ENCODE data around the gene PDE1A.
"Not testable (repeated sequence)": the region's sequence is repeated elsewhere in the genome, so short reads cannot be mapped to it uniquely, and the experiment has no call there.

Gene PDE1A

DNA sequence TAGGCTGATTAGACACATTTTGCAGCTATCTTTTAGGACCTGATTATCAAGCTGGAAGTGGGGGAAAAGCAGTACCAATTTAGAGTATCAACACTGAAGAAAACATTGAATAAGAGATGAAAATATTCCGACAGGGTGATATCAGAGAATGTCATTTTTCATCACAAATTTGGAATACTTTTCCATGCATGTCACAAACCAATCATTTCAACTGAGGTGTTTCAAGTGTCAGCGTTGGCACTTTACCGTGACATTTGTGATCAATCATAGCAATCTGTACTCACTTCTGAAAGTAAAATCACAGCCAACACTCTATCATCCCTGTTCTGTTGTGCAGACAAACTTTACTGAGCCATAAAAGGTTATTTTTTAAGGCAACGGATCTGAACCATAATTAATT, 75.4 kb downstream of the PDE1A start:
- DNase-seq = no peak

DNA sequence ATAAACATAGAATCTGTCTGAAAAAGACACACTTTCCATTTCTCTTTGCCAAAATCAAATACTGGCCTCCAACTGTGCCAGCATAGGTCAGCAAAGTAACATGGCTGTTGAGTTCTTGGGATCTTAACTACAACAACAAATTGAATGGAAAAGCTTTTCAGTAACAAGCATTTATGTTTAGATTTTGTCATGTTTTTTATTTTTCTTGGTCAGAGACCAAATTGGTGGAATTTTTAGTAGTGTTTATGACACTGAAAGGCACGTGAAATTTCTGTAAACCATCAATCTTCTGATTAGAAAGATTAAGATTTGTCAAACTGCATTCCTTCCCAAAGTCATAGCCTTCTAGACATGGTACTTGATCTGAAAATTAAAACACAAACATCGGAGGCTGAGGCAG, 77.6 kb downstream of the PDE1A start:
- no peak for DNase-seq

DNA sequence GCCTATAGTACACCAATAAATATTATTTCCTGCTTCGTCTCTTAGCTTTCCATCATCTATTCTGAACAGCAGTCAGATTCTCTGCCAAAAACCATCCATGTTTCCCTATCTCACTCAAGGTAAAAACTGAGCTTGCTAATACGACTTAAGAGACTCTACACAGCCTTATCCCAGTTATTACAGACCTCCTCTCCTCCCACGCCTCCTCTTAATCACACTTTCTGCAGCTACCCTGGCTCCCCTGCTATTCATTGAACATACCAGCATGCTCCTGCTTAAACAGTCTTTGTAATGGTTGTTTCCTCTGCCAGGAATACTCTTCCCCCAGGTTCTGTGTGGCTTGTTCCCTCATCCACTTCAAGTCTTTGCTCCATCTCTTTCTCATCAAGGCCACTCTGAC, 81.5 kb downstream of the PDE1A start:
- no peak for DNase-seq

DNA sequence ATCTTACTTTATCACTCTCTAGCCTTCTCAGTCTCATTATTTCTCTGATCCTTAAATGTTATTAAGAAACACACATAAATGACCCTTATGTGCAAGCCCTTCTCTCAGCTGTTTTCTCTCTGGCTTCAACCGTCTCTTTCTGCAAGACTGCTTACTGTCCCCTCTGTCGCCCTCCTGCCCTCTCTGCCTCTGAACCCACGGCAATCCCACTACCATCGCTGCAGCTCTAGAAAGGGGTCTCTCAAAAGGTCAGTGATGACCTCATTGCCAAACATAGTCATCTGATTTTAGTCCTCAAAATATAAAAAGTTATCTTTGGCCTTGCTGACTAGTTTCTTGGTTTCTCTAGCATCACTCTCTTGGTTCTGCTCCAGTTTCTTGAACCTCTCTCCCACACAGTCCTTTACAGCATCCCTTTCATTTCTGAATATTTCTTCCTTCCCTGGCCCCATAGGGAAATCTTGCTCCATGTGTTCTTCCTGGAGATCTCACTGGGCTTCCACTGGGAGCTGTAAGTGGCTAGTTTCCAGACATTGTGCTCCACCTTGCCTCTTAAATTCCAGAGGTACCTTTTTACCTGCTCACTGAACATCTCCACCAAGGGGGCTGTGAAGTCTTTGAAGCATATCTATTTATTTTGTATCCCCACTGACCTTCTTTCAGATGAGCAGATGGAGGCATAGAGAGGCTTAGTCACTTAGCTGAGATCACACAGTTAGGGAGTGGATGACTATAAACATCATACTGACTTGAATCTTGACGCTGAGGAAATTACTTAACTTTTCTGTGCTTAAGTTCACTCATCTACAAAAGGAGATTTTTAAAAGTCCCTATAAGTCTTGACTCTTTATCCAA, 96.2 kb downstream of the PDE1A start:
- DNase-seq = no peak

DNA sequence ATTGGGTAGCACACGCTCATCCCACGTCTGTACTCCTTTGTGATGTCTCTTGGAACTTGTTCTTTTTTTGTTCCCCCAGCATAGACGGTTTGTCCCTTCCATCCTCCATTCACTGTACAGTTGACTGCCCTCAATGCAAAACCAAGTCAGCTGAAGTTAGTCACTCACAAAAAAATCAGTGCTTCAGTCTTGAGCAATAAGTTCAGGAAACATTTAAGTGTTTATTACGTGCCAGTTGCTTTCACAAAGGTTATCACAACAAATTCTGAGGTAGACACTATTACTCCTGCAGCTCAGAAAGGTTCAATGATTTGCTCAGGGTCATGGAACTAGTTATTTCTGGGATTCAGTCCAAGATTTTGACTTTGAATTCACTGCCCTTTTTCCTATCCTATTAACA, 102.2 kb downstream of the PDE1A start:
- DNase-seq = no peak

DNA sequence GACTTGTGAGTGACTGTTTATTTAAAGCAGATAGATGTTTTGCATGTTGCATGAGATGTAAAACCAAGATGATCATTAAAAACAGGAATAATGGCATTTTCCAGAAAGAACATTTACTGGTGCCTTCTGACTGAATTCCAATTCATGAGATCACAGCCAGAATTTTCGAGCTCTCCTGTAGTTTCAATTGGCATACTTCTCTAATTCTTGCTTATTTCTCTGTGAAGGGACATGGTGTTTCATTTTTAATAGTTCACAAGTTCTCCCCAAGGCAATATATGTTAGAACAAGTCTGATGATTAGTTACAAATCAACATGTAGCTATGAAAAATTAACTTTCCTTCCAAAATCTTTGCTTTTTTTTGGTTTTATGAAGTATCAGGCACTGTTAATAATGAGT, 105.7 kb downstream of the PDE1A start:
- no peak for DNase-seq

DNA sequence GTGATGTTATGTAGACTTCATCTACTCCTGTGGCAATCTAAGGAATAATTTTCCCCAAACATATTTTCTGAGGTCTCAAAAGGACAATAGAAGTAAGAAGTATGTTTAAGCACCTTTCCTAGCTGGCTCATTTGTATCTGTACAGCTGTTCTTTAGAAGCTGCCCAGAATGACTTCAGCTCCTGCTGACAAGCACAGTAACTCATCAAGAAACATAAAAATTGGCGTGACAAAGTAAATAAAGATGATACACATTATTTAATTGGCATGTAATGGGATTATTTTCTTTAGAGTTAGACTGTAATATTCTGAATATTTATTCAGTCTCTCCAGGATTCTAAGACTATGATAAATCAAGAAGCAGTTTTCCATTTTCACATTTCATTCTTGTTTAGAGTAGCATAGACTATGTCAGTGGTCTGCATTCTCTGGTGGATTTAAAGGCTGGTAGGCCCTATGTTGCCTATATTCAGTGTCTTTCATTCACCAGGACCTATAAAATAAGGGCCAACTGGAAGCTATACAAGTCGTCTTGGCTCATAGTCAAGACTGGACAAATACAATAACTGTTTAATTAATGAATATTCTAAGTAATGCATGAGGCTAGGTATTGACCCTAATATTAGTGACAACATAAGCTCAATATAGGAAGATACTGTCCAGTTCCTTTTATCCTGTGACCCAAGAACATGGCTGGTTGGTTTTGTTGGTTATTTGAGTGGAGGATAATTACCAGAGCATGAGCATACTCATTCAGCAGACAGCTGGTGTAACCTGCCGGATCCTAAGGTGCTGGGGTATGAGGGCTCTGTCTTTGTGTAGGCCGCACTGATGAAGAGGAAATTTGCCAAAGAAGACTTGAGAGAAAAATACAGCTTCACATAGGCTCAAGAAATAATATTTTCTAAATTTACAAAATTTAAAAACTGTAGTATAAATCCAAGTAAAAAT, 107.0 kb downstream of the PDE1A start:
- DNase-seq = no peak

DNA sequence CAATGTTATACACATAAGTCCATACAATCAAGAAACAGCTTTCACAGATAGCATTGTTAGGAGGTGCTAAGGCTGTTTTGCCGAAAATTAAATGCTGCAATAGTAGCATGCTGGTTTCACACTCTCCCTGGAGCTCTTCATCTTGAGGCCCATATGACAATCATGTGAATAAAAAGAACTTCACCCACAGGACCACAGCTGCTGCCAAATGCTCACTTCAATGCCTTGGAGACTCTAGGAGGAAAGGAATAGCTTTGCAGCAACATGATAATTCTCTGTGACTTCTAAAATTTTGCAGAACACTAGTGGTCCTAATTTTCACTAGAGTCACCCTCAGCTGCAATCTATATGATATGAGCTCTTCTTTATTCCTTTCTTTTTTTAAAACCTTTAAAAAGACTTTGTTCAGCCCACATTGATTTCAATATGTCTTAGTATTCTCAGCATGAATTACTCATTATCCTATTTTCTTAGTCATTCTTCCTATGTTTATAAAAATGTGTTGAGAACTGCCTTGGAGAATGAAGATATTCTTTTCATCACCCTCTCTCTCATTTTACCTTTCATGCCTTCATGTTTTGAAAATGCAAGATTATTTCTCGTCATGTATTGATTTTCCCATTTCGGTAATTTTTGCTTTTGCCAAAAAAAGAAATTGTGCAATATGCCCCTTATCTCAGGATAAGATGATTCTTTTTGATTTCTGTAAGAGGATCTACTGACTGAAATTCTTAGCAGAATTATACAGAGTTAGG, 108.2 kb downstream of the PDE1A start:
- no peak for DNase-seq

DNA sequence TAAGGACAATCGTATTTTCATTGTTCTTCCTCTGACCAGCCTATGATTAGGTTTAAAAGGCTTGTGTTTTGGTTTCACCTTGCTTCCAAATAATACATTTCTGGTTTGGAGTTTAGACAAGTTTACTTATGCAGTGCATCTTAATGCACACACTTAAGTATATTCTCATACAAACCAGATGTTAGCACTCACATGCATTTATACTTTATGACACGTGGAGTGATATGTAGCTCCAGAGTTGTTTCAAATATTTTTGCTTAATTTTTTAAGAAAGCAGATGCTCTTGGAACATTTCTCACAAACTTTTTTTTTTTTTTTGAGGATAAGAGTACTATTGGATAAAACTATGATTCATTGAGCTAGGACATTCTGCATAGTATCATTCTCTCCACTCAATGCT, 109.9 kb downstream of the PDE1A start:
- DNase-seq = no peak

DNA sequence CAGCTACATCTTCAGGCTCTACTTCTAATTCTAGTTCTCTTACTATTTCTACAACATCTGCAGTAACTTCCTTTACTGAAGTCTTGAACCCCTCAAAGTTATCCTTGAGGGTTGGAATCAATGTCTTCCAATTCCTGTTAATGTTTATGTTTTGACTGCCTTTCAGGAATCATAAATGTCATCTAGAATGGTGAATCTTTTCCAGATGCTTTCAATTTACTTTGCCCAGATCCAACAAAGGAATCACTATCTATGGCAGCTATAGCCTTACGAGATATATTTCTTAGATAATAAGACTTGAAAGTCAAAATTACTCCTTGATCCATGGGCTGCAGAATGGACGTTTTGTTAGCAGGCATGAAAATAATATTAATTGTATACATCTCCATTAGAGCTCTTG, 123.9 kb downstream of the PDE1A start:
- no peak for DNase-seq

DNA sequence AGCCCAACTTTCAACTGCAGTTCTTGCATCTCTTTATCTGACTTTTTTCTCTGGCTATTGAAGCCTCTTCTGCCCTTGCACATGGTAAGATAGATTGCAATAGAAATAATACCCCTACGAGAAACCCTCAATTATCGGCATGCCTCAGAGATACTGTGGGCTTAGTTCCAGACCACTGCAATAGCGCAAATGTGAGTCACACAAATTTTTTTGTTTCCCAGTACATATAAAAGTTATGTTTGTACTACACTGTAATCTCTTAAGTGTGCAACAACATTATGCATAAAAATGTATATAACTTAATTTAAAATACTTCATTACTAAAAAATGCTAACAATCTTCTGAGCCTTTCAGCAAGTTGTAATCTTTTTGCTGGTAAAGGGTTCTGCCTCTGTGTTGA, 124.7 kb downstream of the PDE1A start:
- no peak for DNase-seq

DNA sequence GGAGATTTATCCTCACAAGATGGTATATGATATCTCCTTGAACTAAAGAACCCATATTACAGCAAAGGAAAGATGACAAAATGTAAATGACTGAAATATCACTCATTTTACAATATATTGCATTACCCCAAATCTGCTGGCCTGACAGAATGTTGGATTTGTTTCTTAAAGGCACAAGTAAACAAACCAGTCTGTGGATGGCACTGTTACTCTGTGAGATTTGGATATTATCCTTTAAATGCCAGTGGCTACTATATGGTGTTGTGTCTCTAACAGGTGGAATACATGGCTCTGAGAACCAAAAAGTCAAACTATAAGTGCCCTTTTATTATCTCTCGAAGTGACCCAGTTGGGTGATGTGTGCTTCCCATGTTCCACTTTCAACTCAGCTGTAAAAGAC, 125.7 kb downstream of the PDE1A start:
- no peak for DNase-seq

DNA sequence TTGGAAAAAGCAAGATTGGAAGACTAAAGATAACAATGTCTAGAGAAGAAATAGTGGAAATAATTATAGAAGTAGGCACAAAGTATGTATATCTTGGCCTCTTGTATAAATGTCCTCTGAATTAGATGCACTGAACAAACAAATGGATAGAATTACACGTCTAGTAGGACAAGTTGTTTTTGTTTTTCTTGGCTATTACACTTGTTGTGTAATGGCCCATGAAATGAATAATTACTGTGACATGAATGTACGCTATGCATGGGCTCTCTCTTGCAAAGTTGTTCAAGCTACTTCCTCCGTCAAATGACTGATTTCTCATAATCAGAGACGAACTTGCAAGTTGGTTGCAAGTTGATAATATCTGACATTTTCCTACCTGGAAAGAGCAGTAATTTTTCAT, 126.2 kb downstream of the PDE1A start:
- DNase-seq = no peak

DNA sequence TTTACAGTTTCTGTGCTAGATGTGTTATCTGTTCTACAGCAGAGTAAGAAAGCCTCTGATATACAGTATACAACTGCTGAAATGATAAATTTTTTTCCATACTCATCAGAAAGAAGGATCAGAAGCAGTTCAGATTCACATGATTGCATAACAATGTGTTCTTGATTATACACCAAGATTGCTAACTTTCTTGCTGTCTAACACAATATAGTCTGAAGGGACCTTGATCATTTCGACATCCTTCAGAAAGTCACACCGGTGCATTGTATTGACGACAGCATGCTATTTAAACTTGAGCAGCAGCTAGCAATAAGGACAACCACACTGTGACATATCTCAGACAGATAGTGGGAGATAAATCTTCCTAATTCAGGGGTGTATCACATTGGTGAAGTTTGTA, 127.2 kb downstream of the PDE1A start:
- no peak for DNase-seq

DNA sequence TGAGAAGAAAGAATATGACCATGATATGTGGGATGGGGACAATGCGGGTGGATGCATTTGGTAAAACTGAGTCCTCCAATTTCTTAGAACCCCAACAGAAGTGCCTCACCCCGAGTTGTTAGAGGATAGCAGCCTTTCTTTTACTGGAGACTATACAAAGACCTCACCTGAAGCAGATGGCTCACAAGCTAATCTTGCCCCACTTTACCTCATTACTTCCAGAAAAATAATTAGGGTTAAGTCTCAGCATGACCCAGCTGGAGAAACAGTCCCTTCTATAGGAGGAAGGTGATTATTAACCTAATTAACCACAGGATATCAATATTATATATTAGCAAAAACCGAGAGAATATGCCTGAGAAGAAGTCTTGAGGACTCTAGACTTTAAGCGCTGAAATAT, 128.4 kb downstream of the PDE1A start:
- no peak for DNase-seq

DNA sequence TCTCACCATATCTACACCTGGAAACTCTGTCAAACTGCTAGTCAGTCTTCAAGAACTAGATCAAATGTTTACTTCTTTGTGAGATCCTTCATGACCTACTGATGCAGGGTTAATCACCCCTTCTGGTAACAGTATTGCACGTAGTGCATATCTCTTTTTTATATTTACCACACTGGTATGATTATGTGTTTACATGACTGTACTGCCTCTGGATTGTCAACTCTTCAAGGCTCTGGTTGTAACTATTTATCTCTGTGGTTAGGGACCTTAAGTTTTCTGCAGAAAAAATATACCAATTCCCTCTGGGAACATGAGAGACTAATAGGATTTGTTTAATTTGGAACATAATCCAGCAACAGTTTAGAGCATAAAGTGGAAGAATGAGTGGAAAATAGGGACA, 135.5 kb downstream of the PDE1A start:
- no peak for DNase-seq

DNA sequence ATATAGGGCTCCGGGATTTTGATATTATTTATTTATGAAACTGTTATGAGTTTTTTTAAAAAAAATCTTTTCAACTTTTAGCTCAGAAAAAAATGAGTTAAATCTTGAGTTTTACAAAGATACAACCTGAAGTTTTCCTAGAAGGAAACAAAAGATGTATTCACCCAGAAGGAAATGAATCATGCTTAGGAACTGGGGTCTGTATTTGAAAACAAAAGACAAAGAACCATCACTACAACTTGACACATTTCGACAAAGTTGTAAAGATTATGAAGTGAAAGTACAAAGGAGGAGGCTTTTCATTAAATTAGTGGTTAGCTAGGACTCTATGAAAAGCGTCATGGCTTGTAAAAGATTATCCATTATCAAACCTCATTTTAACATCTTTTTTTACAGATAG, 143.3 kb downstream of the PDE1A start:
- DNase-seq = no peak

DNA sequence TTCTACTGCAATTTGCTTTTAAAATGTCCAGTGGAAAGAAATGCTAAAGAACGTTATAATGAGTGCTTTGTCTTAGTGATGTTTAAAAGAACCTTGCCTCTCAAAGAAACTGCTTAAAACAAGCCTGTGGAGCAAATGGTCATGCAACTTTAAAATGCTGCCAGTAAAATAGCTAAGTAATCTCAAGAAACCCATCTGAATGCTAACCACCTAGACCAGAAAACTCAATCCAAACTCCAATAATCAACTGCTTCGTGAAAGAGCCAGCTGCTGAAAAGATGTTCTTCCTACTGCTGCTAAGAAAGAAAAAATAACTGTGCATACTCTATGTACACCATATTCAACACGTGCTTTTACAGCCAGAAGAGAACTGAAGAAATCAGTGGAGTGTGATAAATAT, 145.6 kb downstream of the PDE1A start:
- no peak for DNase-seq

DNA sequence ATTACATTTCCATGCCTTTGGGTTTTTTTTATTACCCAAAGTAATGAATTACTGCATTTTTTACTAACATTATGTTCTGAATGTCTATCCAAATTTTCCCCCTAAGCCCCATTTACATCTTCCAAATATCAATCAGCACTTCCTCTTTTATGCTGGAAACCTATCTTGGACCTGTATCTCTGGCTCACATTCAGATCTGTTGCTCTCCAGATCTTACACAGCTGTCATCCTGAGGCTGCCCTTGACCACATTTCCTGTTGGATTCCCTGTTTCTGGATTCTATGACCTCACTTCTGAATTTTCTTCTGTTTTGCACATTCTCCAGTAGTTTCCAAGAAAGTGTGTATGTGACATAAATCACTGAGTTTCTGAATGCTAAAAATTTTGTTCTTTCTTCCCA, 146.7 kb downstream of the PDE1A start:
- DNase-seq = no peak

DNA sequence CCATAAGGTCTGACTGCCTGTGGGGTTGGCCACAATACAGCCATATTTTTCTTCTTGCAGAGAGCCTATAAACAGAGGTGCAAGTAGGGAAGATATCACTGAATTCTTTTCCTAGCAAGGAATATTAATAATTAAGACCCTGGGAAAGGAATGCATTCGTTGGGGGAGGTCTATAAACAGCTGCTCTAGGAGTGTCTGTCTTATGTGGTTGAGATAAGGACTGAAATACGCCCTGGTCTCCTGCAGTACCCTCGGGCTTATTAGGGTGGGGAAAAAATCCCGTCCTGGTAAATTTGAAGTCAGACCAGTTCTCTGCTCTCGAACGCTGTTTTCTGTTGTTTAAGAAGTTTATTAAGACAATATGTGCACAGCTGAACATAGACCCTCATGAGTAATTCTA, 150.2 kb downstream of the PDE1A start:
- DNase-seq = not testable (repeated sequence)

DNA sequence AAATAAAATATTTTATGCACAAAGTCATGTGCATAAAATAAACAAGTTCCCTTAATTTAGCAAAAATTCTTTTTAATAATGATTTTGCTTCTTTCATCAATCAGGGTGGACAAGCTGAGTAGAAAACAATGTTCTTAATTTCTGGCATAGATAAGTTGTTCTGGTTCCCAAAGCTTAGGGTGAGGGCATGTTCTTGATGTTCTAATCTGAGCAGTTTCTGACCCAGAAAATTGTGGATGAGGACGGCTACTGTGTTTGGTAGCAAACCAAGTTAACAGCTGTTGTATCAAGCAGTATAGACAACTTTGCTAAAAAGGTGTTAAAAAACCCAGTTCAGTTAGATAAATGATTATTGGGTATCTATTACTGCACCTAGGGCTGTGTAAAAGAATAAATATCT, 158.9 kb downstream of the PDE1A start:
- DNase-seq = no peak

DNA sequence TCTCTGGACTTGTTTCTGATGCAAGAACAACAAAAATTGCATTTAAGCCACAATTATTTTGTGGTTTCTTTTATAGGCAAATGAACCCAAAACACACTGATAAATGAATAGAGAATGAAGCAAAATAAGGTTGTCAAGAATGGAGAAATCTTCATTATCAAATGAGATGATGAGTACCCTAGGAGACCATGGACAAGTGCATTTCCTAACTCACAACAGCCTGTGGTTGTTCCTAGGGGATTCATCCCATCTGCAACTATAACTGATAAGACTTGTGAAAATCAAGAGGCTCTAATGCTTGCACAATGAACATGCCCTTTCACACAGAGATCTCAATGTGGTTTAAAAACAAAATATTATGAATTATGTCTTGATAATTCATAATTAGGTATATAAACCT, 159.9 kb downstream of the PDE1A start:
- DNase-seq = no peak

DNA sequence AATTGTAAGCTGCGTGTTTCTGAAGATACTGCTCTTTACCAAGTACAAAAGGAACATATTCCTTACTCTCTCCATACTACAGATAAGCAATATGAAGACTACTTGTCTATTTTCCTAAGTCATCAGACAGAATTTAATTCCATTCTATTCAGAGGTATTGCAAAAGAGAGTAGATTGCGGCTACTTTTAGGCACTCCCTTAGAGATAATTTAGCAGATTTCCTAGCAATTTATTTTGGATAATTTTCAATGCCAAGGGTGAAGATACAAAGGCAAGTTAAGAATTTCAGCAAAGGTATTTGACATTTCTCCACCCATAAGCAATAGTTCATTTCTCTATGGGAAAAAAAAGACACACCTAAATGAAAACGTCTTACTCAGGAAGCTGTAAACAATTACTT, 161.1 kb downstream of the PDE1A start:
- DNase-seq = no peak

Measured in 8988T (cell line).